ENCODE data around the gene LRR1.

GRCh38 chr14:49586673-49587460 lies 11.9 kb upstream of the LRR1 start:
- TF ChIP-seq POLR2A (IDR thresholded peaks at IDR 0.05) (no peak), POLR2AphosphoS5 (IDR thresholded peaks at IDR 0.05; ENCODE audit: insufficient read depth in 1 of 2, low read depth in 1 of 2) (peak in 1 of 2 donors; percentile 49)
- TF ChIP-seq, protein P1, sequence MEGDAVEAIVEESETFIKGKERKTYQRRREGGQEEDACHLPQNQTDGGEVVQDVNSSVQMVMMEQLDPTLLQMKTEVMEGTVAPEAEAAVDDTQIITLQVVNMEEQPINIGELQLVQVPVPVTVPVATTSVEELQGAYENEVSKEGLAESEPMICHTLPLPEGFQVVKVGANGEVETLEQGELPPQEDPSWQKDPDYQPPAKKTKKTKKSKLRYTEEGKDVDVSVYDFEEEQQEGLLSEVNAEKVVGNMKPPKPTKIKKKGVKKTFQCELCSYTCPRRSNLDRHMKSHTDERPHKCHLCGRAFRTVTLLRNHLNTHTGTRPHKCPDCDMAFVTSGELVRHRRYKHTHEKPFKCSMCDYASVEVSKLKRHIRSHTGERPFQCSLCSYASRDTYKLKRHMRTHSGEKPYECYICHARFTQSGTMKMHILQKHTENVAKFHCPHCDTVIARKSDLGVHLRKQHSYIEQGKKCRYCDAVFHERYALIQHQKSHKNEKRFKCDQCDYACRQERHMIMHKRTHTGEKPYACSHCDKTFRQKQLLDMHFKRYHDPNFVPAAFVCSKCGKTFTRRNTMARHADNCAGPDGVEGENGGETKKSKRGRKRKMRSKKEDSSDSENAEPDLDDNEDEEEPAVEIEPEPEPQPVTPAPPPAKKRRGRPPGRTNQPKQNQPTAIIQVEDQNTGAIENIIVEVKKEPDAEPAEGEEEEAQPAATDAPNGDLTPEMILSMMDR (IDR thresholded peaks at IDR 0.05): peak; percentile 39 to 79 (median 39)

All from vagina (tissue), 2 donors.